Activated CD4-positive, CD25-positive, alpha-beta regulatory T cell treated with anti-CD3 and anti-CD28 coated beads, Interleukin-2, amount 50 U/mL, for 72 hours (primary cell): ENCODE data around the gene NCAM2.

Source experiments
- DNase-seq: peaks from one replicate; pipeline ENCODE4 v3.0.0; 2021

NCAM2 gene

GRCh38 chr21:21029164-21029563 lies 31.0 kb downstream of the NCAM2 start:
- DNase-seq, result no peak

- DNase-seq, result no peak
Measured at GRCh38 chr21:21030311-21030710, 32.1 kb downstream of the NCAM2 start.

- DNase-seq, result no peak
Measured at GRCh38 chr21:21034036-21034435, 35.8 kb downstream of the NCAM2 start.

- DNase-seq, result no peak
Measured at GRCh38 chr21:21039624-21040170, 41.5 kb downstream of the NCAM2 start.

- DNase-seq, result no peak
Measured at GRCh38 chr21:21045518-21045917, 47.3 kb downstream of the NCAM2 start.

GRCh38 chr21:21046063-21046462 lies 47.9 kb downstream of the NCAM2 start:
- no peak for DNase-seq

GRCh38 chr21:21051109-21052055 lies 53.2 kb downstream of the NCAM2 start:
- DNase-seq, result no peak

- no peak for DNase-seq
Measured at GRCh38 chr21:21052672-21053071, 54.5 kb downstream of the NCAM2 start.

- no peak for DNase-seq
Measured at GRCh38 chr21:21057349-21058062, 59.3 kb downstream of the NCAM2 start.

- no peak for DNase-seq
Measured at GRCh38 chr21:21063828-21064227, 65.6 kb downstream of the NCAM2 start.

GRCh38 chr21:21064353-21064752 lies 66.1 kb downstream of the NCAM2 start:
- DNase-seq, result no peak

GRCh38 chr21:21067375-21067774 lies 69.2 kb downstream of the NCAM2 start:
- no peak for DNase-seq

GRCh38 chr21:21074305-21074704 lies 76.1 kb downstream of the NCAM2 start:
- no peak for DNase-seq

GRCh38 chr21:21076051-21076450 lies 77.8 kb downstream of the NCAM2 start:
- no peak for DNase-seq

GRCh38 chr21:21076491-21076890 lies 78.3 kb downstream of the NCAM2 start:
- no peak for DNase-seq

GRCh38 chr21:21079646-21080045 lies 81.4 kb downstream of the NCAM2 start:
- no peak for DNase-seq

GRCh38 chr21:21084179-21084578 lies 86.0 kb downstream of the NCAM2 start:
- no peak for DNase-seq

GRCh38 chr21:21085206-21085605 lies 87.0 kb downstream of the NCAM2 start:
- DNase-seq, result no peak

- no peak for DNase-seq
Measured at GRCh38 chr21:21096956-21097355, 98.7 kb downstream of the NCAM2 start.

- DNase-seq, result no peak
Measured at GRCh38 chr21:21097466-21097865, 99.3 kb downstream of the NCAM2 start.

GRCh38 chr21:21101911-21102310 lies 103.7 kb downstream of the NCAM2 start:
- no peak for DNase-seq

GRCh38 chr21:21102896-21103295 lies 104.7 kb downstream of the NCAM2 start:
- no peak for DNase-seq

- no peak for DNase-seq
Measured at GRCh38 chr21:21103692-21104091, 105.5 kb downstream of the NCAM2 start.

GRCh38 chr21:21109736-21110135 lies 111.5 kb downstream of the NCAM2 start:
- DNase-seq, result no peak
